Liver (tissue), 9 donors: ENCODE results near the gene C6orf120. TPM values are rescaled to one million over a fixed set of nuclear protein-coding genes. Genes with fewer than 3 reads are reported as not detected.

Experiments used
- DNase-seq: peaks from one replicate; pipeline ENCODE4 v3.0.0-alpha.2; 2017; ENCODE audit warnings: low spot score
- H3K27ac ChIP-seq, 2 donors: one replicate each; pipeline ENCODE4 v1.7.0; 2013; ENCODE audit warnings: inconsistent platforms in 2 of 2, low read length in 2 of 2, control low read depth in 1 of 2, low read depth in 1 of 2, mild to moderate bottlenecking in 1 of 2
- H3K27me3 ChIP-seq, 4 donors: one replicate each; pipeline versions ENCODE4 v1.6.1 to v1.7.0; 2013; ENCODE audit warnings: low read length in 3 of 4, inconsistent platforms in 1 of 4, mild to moderate bottlenecking in 1 of 4, moderate library complexity in 1 of 4; ENCODE audit not compliant: control insufficient read depth in 4 of 4, insufficient read depth in 4 of 4
- H3K36me3 ChIP-seq, 4 donors: one replicate each; pipeline versions ENCODE4 v1.6.1 to v1.7.0; 2013; ENCODE audit warnings: low read length in 3 of 4, mild to moderate bottlenecking in 3 of 4, low read depth in 1 of 4, moderate library complexity in 1 of 4; ENCODE audit not compliant: control insufficient read depth in 4 of 4, insufficient read depth in 3 of 4
- H3K4me1 ChIP-seq, 4 donors: one replicate each; pipeline versions ENCODE4 v1.6.1 to v1.7.0; 2013; ENCODE audit warnings: low read length in 3 of 4, mild to moderate bottlenecking in 3 of 4, moderate library complexity in 1 of 4; ENCODE audit not compliant: control insufficient read depth in 4 of 4, insufficient read depth in 4 of 4
- H3K4me3 ChIP-seq, 3 donors: one replicate each; pipeline versions ENCODE4 v1.6.1 to v1.7.0; 2013; ENCODE audit warnings: low read length in 3 of 3, control low read depth in 1 of 3, low read depth in 1 of 3, mild to moderate bottlenecking in 1 of 3
- H3K9ac ChIP-seq, 2 donors: one replicate each; pipeline ENCODE4 v1.7.0; 2013; ENCODE audit warnings: low read length in 2 of 2, mild to moderate bottlenecking in 2 of 2, moderate library complexity in 2 of 2, control low read depth in 1 of 2, low read depth in 1 of 2
- H3K9me3 ChIP-seq, 4 donors: one replicate each; pipeline versions ENCODE4 v1.6.1 to v1.7.0; 2013; ENCODE audit warnings: low read length in 3 of 4; ENCODE audit not compliant: control insufficient read depth in 4 of 4
- EGR1 ChIP-seq, 2 donors: IDR thresholded peaks; 2 replicates each; pipeline ENCODE4 v1.6.1; 2016 to 2018; ENCODE audit warnings: antibody characterized with exemption in 2 of 2, low read depth in 2 of 2
- FOXA1 ChIP-seq: IDR thresholded peaks from 2 replicates; pipeline ENCODE4 v1.6.1; 2016; ENCODE audit warnings: antibody characterized with exemption
- FOXA2 ChIP-seq: IDR thresholded peaks from 2 replicates; pipeline ENCODE4 v1.6.1; 2016; ENCODE audit warnings: antibody characterized with exemption
- GABPA ChIP-seq, 2 donors: IDR thresholded peaks in 1 of 2; conservative IDR thresholded peaks in 1 of 2; 2 replicates each; pipeline ENCODE4 v1.6.1; 2016; ENCODE audit warnings: antibody characterized with exemption in 2 of 2, mild to moderate bottlenecking in 1 of 2, moderate library complexity in 1 of 2
- HNF4A ChIP-seq, 2 donors: conservative IDR thresholded peaks; 2 replicates each; pipeline ENCODE4 v1.6.1; 2016; ENCODE audit warnings: antibody characterized with exemption in 2 of 2, mild to moderate bottlenecking in 2 of 2
- HNF4G ChIP-seq: IDR thresholded peaks from 2 replicates; pipeline ENCODE4 v1.6.1; 2016; ENCODE audit warnings: antibody characterized with exemption
- JUND ChIP-seq, 2 donors: IDR thresholded peaks; 2 replicates each; pipeline ENCODE4 v1.6.1; 2016; ENCODE audit warnings: antibody characterized with exemption in 2 of 2
- NR2F2 ChIP-seq: IDR thresholded peaks from 2 replicates; pipeline ENCODE4 v1.6.1; 2016; ENCODE audit warnings: antibody characterized with exemption
- RAD21 ChIP-seq, 2 donors: IDR thresholded peaks; 2 replicates each; pipeline ENCODE4 v1.6.1; 2016; ENCODE audit warnings: antibody characterized with exemption in 2 of 2, mild to moderate bottlenecking in 2 of 2
- RXRA ChIP-seq, 2 donors: IDR thresholded peaks; 2 replicates each; pipeline ENCODE4 v1.6.1; 2017 to 2018; ENCODE audit warnings: antibody characterized with exemption in 2 of 2, mild to moderate bottlenecking in 1 of 2
- SP1 ChIP-seq: IDR thresholded peaks from 2 replicates; pipeline ENCODE4 v1.6.1; 2018; ENCODE audit warnings: antibody characterized with exemption, mild to moderate bottlenecking
- TAF1 ChIP-seq: conservative IDR thresholded peaks from 2 replicates; pipeline ENCODE4 v1.6.1; 2016; ENCODE audit warnings: antibody characterized with exemption, mild to moderate bottlenecking
- YY1 ChIP-seq: IDR thresholded peaks from 2 replicates; pipeline ENCODE4 v1.6.1; 2016; ENCODE audit warnings: antibody characterized with exemption, mild to moderate bottlenecking
- WGBS: extraction: QIAGEN DNeasy Blood & Tissue Kit; methylation state at CpG from one replicate; pipeline ENCODE4 v1.1.7; 2013; 5-methylcytosine and 5-hydroxymethylcytosine counted together
- polyA plus RNA-seq, 2 donors: library from polyadenylated mRNA; stranded (reverse) in 1 of 2; unstranded in 1 of 2; fragments of 200-250 nt in 1 of 2; fragments of >200 nt in 1 of 2; fragmentation: Nextera tagmentation in 1 of 2; extraction: Ambion mirVana in 1 of 2; gene quantifications; one replicate each; pipeline versions ENCODE4 v1.2.1 to v1.2.3, GENCODE V29; 2013 to 2015
- total RNA-seq, 2 donors: library from RNA; depleted of rRNA; stranded (reverse); fragments of >200 nt; gene quantifications; one replicate each; pipeline ENCODE4 v1.2.3, GENCODE V29; 2014
- TF ChIP-seq, protein P1 (sequence below): IDR thresholded peaks from 2 replicates; pipeline ENCODE4 v1.6.1; 2016; ENCODE audit warnings: antibody characterized with exemption
- TF ChIP-seq, protein P2 (sequence below): IDR thresholded peaks from 2 replicates; pipeline ENCODE4 v1.6.1; 2016; ENCODE audit warnings: antibody characterized with exemption, mild to moderate bottlenecking
- TF ChIP-seq, protein P3 (sequence below): IDR thresholded peaks from 2 replicates; pipeline ENCODE4 v1.6.1; 2016; ENCODE audit warnings: antibody characterized with exemption
- TF ChIP-seq, protein P4 (sequence below): IDR thresholded peaks from 2 replicates; pipeline ENCODE4 v1.6.1; 2016; ENCODE audit warnings: antibody characterized with exemption
- TF ChIP-seq, protein P5 (sequence below): fragments of 150-350 bp; IDR thresholded peaks from 2 replicates; pipeline ENCODE4 v1.5.1; 2017; ENCODE audit warnings: improper control_type of control experiment, low read depth, low read length; ENCODE audit not compliant: missing input control
- donor health status: healthy.
- donor health status: healthy.
- donor health status: healthy.
- donor health status: healthy.
- donor health status: healthy.

C6orf120 gene
- total and polyA plus RNA-seq, 4 donors: 10.5 to 29.7 (median 19.4) TPM

DNA sequence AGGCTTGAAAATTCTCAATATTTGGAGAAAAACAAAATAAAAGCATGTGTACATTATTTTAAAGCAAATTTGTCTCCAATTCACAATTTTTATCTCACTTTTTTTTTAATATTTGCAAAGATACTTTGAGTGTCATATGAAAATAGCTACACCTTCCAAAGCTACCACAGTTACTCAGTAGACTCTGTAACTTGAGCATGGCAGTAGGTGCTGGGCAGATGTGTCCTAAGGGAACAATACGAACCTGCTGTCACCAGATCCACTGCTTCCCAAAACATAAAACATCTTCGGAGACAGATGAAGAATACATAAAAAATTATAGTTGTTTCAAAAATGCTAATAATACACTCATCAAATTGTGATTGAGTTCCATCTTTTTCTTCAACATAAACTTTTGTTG is 10.7 kb upstream of the C6orf120 start:
- H3K4me1 ChIP-seq: no peaks in the 10 kb centered on the region
- no peak overlapping the region for H3K9ac ChIP-seq
- peaks cover 3 to 18% (median 11%) of the 10 kb centered on the region in 4 donors for H3K36me3 ChIP-seq
- peaks cover 0 to 3% (median 0%) of the 10 kb centered on the region in 4 donors for H3K9me3 ChIP-seq
- H3K4me3 ChIP-seq: no peak overlapping the region
- 99% methylated on average over 2 of the region's 2 CpGs for WGBS
- H3K27me3 ChIP-seq: no peaks in the 10 kb centered on the region
- TF ChIP-seq, protein P1, sequence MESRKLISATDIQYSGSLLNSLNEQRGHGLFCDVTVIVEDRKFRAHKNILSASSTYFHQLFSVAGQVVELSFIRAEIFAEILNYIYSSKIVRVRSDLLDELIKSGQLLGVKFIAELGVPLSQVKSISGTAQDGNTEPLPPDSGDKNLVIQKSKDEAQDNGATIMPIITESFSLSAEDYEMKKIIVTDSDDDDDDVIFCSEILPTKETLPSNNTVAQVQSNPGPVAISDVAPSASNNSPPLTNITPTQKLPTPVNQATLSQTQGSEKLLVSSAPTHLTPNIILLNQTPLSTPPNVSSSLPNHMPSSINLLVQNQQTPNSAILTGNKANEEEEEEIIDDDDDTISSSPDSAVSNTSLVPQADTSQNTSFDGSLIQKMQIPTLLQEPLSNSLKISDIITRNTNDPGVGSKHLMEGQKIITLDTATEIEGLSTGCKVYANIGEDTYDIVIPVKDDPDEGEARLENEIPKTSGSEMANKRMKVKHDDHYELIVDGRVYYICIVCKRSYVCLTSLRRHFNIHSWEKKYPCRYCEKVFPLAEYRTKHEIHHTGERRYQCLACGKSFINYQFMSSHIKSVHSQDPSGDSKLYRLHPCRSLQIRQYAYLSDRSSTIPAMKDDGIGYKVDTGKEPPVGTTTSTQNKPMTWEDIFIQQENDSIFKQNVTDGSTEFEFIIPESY: no peak
- TF ChIP-seq, protein P2, sequence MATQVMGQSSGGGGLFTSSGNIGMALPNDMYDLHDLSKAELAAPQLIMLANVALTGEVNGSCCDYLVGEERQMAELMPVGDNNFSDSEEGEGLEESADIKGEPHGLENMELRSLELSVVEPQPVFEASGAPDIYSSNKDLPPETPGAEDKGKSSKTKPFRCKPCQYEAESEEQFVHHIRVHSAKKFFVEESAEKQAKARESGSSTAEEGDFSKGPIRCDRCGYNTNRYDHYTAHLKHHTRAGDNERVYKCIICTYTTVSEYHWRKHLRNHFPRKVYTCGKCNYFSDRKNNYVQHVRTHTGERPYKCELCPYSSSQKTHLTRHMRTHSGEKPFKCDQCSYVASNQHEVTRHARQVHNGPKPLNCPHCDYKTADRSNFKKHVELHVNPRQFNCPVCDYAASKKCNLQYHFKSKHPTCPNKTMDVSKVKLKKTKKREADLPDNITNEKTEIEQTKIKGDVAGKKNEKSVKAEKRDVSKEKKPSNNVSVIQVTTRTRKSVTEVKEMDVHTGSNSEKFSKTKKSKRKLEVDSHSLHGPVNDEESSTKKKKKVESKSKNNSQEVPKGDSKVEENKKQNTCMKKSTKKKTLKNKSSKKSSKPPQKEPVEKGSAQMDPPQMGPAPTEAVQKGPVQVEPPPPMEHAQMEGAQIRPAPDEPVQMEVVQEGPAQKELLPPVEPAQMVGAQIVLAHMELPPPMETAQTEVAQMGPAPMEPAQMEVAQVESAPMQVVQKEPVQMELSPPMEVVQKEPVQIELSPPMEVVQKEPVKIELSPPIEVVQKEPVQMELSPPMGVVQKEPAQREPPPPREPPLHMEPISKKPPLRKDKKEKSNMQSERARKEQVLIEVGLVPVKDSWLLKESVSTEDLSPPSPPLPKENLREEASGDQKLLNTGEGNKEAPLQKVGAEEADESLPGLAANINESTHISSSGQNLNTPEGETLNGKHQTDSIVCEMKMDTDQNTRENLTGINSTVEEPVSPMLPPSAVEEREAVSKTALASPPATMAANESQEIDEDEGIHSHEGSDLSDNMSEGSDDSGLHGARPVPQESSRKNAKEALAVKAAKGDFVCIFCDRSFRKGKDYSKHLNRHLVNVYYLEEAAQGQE: no peak
- TF ChIP-seq NR2F2: no peak
- TF ChIP-seq FOXA1: no peak
- no peak for TF ChIP-seq HNF4A (conservative IDR thresholded peaks at IDR 0.05)
- TF ChIP-seq EGR1 (IDR thresholded peaks at IDR 0.05; ENCODE audit: low read depth in 2 of 2): no peak
- TF ChIP-seq RXRA (IDR thresholded peaks at IDR 0.05): no peak
- TF ChIP-seq FOXA2: no peak
- TF ChIP-seq JUND (IDR thresholded peaks at IDR 0.05): no peak
- TF ChIP-seq, protein P3, sequence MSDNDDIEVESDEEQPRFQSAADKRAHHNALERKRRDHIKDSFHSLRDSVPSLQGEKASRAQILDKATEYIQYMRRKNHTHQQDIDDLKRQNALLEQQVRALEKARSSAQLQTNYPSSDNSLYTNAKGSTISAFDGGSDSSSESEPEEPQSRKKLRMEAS: no peak
- TF ChIP-seq RAD21 (IDR thresholded peaks at IDR 0.05): no peak
- TF ChIP-seq, protein P4, sequence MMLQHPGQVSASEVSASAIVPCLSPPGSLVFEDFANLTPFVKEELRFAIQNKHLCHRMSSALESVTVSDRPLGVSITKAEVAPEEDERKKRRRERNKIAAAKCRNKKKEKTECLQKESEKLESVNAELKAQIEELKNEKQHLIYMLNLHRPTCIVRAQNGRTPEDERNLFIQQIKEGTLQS: no peak
- TF ChIP-seq HNF4G: no peak
- TF ChIP-seq SP1: no peak
- no peak for TF ChIP-seq TAF1
- TF ChIP-seq, protein P5, sequence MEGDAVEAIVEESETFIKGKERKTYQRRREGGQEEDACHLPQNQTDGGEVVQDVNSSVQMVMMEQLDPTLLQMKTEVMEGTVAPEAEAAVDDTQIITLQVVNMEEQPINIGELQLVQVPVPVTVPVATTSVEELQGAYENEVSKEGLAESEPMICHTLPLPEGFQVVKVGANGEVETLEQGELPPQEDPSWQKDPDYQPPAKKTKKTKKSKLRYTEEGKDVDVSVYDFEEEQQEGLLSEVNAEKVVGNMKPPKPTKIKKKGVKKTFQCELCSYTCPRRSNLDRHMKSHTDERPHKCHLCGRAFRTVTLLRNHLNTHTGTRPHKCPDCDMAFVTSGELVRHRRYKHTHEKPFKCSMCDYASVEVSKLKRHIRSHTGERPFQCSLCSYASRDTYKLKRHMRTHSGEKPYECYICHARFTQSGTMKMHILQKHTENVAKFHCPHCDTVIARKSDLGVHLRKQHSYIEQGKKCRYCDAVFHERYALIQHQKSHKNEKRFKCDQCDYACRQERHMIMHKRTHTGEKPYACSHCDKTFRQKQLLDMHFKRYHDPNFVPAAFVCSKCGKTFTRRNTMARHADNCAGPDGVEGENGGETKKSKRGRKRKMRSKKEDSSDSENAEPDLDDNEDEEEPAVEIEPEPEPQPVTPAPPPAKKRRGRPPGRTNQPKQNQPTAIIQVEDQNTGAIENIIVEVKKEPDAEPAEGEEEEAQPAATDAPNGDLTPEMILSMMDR: no peak
- no peak for TF ChIP-seq GABPA (IDR thresholded peaks at IDR 0.05 in 1 of 2, conservative IDR thresholded peaks at IDR 0.05 in 1 of 2)
- no peak for TF ChIP-seq YY1
- no peak for DNase-seq
- H3K27ac ChIP-seq: no peak overlapping the region
